ENCODE data around the gene SOCS3. TPM values are rescaled to one million over a fixed set of nuclear protein-coding genes. Genes with fewer than 3 reads are reported as not detected.

Gene SOCS3
- total RNA-seq, 1 experiment from 2014 or later, result 53.1 TPM

DNA sequence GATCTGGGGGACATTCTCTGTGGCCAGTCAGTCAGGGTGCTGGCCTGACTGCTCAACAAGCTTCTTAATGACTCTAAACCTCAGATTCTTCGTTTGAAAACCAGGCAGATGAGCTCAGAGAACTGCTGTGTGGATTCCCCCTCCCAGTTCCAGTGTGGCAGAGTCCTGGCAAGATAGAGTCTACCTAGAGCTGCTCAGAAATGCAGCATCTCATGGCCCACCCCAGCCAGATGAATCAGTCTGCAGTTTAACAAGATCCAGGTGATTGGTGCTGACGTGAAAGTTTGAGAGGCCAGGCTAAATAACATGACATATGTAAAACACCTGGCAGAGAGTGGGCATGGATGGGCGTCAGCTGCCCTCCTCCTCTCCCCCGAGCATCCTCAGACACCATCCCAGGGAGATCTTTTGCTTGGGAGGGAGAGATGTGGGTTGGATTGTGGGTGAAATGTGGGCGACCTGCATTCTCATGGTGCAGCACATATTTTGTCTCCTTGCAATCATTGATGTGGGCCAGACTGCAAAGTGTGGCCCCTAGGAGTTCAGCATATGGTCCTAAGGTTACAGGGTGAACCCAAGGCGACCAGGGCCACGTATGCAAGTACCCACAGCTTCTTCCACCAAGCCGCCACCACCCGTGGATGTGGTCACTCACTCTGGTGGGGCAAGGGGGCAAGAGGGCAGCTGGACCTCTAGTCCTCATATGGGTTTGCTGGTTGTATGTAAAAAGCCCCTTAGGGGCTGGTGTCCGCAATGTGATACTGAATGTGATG is 19.5 kb downstream of the SOCS3 start:
- in situ Hi-C loops (cut with HindIII; ENCODE audit: low pct_unique_long_range_greater_than_20kb, low sequenced_read_pairs) (no loop called here), intact Hi-C loops (cut with micrococcal nuclease; ENCODE audit: unreplicated experiment) (no loop called here)
- Histone ChIP-seq H3K36me3 (ENCODE audit: control insufficient read depth, insufficient read depth, low read length) (no peaks in the 10 kb centered on the region), H3K9me3 (ENCODE audit: control insufficient read depth, insufficient read depth, low read depth, low read length) (no peaks in the 10 kb centered on the region), H3K4me3 (ENCODE audit: low read depth in 2 of 2, low read length in 2 of 2) (no peak overlapping the region), H3K27ac (ENCODE audit: low read length) (peak overlapping the region; percentile 71), H3K27me3 (ENCODE audit: control insufficient read depth, insufficient read depth, low read length) (no peaks in the 10 kb centered on the region), H3K4me1 (ENCODE audit: control insufficient read depth, insufficient read depth, low read length) (peaks cover 55% of the 10 kb centered on the region)
- BruUV-seq (replicated peaks), result no TSS peak
- ChIA-PET CTCF (no interaction called here), POLR2A (interaction anchor here (0.6 kb wide), 1 partner anchor 502 kb away, joined by 6 read pairs; no protein-coding TSS in a partner anchor)
- TF ChIP-seq CTCF (IDR thresholded peaks at IDR 0.05) (no peak), POLR2AphosphoS5 (IDR thresholded peaks at IDR 0.05; ENCODE audit: low read depth, low read length) (no peak), REST (IDR thresholded peaks at IDR 0.05; ENCODE audit: insufficient read depth in 1 of 2, low read depth in 2 of 2, low read length in 1 of 2) (no peak)
- DNase-seq (ENCODE audit: low read depth, low spot score) (no peak), ATAC-seq (no peak)

- H3K4me3 ChIP-seq (ENCODE audit: low read depth in 2 of 2, low read length in 2 of 2), result no peak overlapping the region
- POLR2A ChIA-PET, result no interaction called here
- no TSS peak for BruUV-seq (replicated peaks)
Measured at GRCh38 chr17:78338486-78339259, 21.2 kb downstream of the SOCS3 start.

More at GRCh38 chr17:78338486-78339259, 21.2 kb downstream of the SOCS3 start:
- ATAC-seq, result no peak
- intact Hi-C loops (cut with micrococcal nuclease; ENCODE audit: unreplicated experiment), result no loop called here
- Histone ChIP-seq H3K36me3 (ENCODE audit: control insufficient read depth, insufficient read depth, low read length) (no peaks in the 10 kb centered on the region), H3K9me3 (ENCODE audit: control insufficient read depth, insufficient read depth, low read depth, low read length) (no peaks in the 10 kb centered on the region), H3K4me1 (ENCODE audit: control insufficient read depth, insufficient read depth, low read length) (peaks cover 59% of the 10 kb centered on the region), H3K27ac (ENCODE audit: low read length) (peak overlapping the region; percentile 5), H3K27me3 (ENCODE audit: control insufficient read depth, insufficient read depth, low read length) (no peaks in the 10 kb centered on the region)
- in situ Hi-C loops (cut with HindIII; ENCODE audit: low pct_unique_long_range_greater_than_20kb, low sequenced_read_pairs), result no loop called here
- DNase-seq (ENCODE audit: low read depth, low spot score), result no peak
- CTCF ChIA-PET, result interaction anchor here (0.6 kb wide), 1 partner anchor 76 kb away, joined by 13 read pairs; no protein-coding TSS in a partner anchor
- no peak for TF ChIP-seq POLR2AphosphoS5 (IDR thresholded peaks at IDR 0.05; ENCODE audit: low read depth, low read length)
- TF ChIP-seq SIN3A (IDR thresholded peaks at IDR 0.05; ENCODE audit: borderline replicate concordance, insufficient read depth, low read depth, low read length), result no peak
- no peak for TF ChIP-seq CTCF (IDR thresholded peaks at IDR 0.05)
- no peak for TF ChIP-seq REST (IDR thresholded peaks at IDR 0.05; ENCODE audit: insufficient read depth in 1 of 2, low read depth in 2 of 2, low read length in 1 of 2)
- TF ChIP-seq TCF7L2 (IDR thresholded peaks at IDR 0.05; ENCODE audit: low read depth, low read length), result no peak
